Body of pancreas (tissue), 4 donors: ENCODE data around the gene YARS2.

ENCODE experiments used
- POLR2A ChIP-seq, 3 donors: fragments of 450-650 bp; IDR thresholded peaks; one replicate each; pipeline ENCODE4 v1.6.1; 2016; ENCODE audit warnings: antibody characterized with exemption in 3 of 3, mild to moderate bottlenecking in 2 of 3
- TF ChIP-seq, protein P1 (sequence below), 7 experiments: fragments of 450-650 bp in 4 of 7; fragments of 200-600 bp in 3 of 7; sonication (generic) in 3 of 7; IDR thresholded peaks; one replicate each; pipeline ENCODE4 v1.5.1; 2016 to 2019; ENCODE audit warnings: antibody characterized with exemption in 7 of 7

DNA sequence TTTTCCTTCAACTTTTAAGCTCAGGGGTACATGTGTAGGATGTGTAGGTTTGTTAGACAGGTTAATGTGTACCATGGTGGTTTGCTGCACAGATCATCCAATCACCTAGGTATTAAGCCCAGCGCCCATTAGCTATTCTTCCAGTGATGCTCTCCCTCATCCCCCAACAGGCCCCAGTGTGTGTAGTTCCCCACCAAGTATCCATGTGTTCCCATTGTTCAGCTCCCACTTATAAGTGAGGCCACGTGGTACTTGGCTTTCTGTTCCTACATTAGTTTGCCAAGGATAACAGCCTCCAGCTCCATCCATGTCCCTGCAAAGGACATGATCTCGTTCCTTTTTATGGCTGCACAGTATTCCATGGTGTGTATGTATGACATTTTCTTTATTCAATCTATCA, 48.6 kb upstream of the YARS2 start:
- TF ChIP-seq, protein P1, sequence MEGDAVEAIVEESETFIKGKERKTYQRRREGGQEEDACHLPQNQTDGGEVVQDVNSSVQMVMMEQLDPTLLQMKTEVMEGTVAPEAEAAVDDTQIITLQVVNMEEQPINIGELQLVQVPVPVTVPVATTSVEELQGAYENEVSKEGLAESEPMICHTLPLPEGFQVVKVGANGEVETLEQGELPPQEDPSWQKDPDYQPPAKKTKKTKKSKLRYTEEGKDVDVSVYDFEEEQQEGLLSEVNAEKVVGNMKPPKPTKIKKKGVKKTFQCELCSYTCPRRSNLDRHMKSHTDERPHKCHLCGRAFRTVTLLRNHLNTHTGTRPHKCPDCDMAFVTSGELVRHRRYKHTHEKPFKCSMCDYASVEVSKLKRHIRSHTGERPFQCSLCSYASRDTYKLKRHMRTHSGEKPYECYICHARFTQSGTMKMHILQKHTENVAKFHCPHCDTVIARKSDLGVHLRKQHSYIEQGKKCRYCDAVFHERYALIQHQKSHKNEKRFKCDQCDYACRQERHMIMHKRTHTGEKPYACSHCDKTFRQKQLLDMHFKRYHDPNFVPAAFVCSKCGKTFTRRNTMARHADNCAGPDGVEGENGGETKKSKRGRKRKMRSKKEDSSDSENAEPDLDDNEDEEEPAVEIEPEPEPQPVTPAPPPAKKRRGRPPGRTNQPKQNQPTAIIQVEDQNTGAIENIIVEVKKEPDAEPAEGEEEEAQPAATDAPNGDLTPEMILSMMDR (IDR thresholded peaks at IDR 0.05), result no peak
- TF ChIP-seq POLR2A (IDR thresholded peaks at IDR 0.05), result no peak
